ENCODE measurements around the gene WNT5B. TPM values are rescaled to one million over a fixed set of nuclear protein-coding genes. Genes with fewer than 3 reads are reported as not detected.

Gene WNT5B
- total RNA-seq, 3 donors from 2014 or later = 2.7 to 10.8 (median 4.7) TPM

DNA sequence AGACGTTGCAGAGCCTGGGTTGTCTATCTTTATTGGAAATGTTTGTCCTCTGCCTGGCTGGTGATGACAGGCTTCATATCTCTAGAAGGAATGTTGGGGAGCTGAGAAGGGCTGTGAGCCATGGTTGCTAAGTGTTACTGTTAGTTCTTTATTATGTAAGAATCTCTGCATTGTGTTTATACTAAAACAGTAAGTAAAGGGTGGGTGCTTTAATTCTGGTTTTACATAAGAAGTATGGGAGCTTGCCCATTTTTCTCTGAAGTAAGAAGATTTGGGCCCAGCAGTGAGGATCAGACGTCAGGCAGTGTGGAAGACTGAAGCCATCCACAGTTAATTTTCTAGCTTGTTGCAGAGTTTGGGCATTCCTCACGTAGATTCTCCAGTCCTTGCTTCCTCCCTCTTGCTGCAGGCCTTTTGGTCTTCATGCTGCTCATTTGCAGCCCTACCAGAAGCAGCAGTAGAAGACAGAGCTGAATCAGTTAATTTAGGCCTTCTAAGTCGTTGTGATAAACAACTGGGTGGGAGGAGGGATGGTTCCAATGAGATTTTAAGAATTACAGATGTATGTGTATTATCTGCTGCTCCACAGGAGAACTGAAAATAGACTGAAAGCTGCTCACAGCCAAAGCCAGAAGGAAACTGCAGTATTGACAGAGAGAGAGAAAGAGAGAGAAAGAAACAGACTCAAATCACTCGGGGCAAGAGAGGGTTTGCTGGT, 21.4 kb downstream of the WNT5B start:
- Histone ChIP-seq H3K4me3 (no peak overlapping the region), H3K9me3 (no peaks in the 10 kb centered on the region), H3K4me1 (ENCODE audit: low read depth) (no peaks in the 10 kb centered on the region), H3K36me3 (ENCODE audit: low read depth) (no peaks in the 10 kb centered on the region)
- DNase-seq (no peak), ATAC-seq (no peak)
- no peak for TF ChIP-seq CTCF (IDR thresholded peaks at IDR 0.05)
- intact Hi-C loops (cut with DNase I, micrococcal nuclease) = loop anchor here (5.0 to 10.0 kb wide), 2 partner anchors 142 to 284 kb away; no protein-coding TSS in a partner anchor

GRCh38 chr12:1650978-1651361, 21.9 kb downstream of the WNT5B start:
- ATAC-seq = no peak
- Histone ChIP-seq H3K36me3 (ENCODE audit: low read depth) (no peaks in the 10 kb centered on the region), H3K4me3 (no peak overlapping the region), H3K9me3 (no peaks in the 10 kb centered on the region), H3K4me1 (ENCODE audit: low read depth) (no peaks in the 10 kb centered on the region)
- no peak for DNase-seq
- no peak for TF ChIP-seq CTCF (IDR thresholded peaks at IDR 0.05)
- intact Hi-C loops (cut with DNase I, micrococcal nuclease) = loop anchor here (5.0 to 10.0 kb wide), 2 partner anchors 141 to 284 kb away; no protein-coding TSS in a partner anchor

DNA sequence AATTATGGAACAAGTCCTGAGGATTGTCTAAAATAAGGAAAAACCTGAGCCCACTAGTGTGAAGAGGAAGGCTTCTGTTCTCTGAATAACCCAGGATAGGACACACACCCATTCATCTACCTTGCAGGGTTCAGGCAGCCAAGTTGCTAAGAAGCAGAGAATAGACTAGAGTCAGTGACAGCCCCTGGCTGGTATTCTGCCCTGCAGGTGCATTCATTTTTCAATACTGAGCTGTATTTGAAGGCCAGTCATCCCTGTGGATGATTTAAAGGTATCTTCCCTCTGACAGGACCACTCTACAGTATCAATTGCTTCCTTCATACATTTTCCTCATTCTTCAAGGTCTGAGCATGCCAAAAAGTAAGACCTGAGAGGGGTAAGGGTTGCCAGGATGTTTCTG, 22.9 kb downstream of the WNT5B start:
- intact Hi-C loops (cut with DNase I, micrococcal nuclease) = loop anchor here (1.0 to 10.0 kb wide), 3 partner anchors 139 to 283 kb away; no protein-coding TSS in a partner anchor
- Histone ChIP-seq H3K9me3 (no peaks in the 10 kb centered on the region), H3K4me1 (ENCODE audit: low read depth) (no peaks in the 10 kb centered on the region), H3K36me3 (ENCODE audit: low read depth) (no peaks in the 10 kb centered on the region), H3K4me3 (no peak overlapping the region)
- TF ChIP-seq CTCF (IDR thresholded peaks at IDR 0.05) = no peak
- ATAC-seq (no peak), DNase-seq (no peak)

DNA sequence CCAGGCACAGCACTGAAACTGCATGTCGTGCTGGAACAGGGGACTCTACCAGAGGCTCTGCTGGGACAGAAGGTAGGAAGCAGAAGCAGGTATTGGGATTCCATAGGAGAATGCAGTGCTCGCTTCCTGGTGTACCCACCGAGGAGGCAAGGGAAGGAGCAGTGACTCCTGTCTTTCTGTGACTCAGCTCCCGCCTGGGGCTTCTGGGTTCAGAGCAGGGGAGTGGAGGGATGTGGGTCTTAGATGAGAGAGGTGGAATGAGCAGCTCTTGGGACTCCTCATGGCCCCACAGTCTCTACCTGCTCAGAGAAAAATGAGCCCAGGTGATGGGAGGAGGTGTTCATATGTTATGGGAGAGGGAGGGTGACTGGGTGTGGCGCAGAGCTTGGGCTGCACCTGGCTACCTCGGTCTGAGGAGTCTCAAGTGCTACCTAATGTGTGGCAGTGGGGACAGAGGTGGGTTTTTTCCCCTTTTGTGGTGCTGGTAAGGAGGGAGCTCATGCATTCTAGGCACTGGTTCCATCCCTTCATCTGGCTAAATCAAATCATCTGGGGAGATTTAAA, 26.3 kb downstream of the WNT5B start:
- ATAC-seq (peak; percentile 55), DNase-seq (peak in 1 of 3 donors; percentile 55)
- no peaks in the 10 kb centered on the region for H3K36me3 ChIP-seq (ENCODE audit: low read depth)
- H3K9me3 ChIP-seq = no peaks in the 10 kb centered on the region
- intact Hi-C loops (cut with DNase I, micrococcal nuclease) = loop anchor here in 1 of 2 donors (10.0 kb wide), 1 partner anchor 279 kb away; no protein-coding TSS in a partner anchor
- no peak overlapping the region for H3K4me3 ChIP-seq
- no peak for TF ChIP-seq CTCF (IDR thresholded peaks at IDR 0.05)
- H3K4me1 ChIP-seq (ENCODE audit: low read depth) = peaks cover 5% of the 10 kb centered on the region

GRCh38 chr12:1656902-1657301, 27.9 kb downstream of the WNT5B start:
- no peaks in the 10 kb centered on the region for H3K36me3 ChIP-seq (ENCODE audit: low read depth)
- no peak overlapping the region for H3K4me3 ChIP-seq
- DNase-seq = no peak
- H3K4me1 ChIP-seq (ENCODE audit: low read depth) = peaks cover 12% of the 10 kb centered on the region
- ATAC-seq = no peak
- intact Hi-C loops (cut with DNase I, micrococcal nuclease) = loop anchor here in 1 of 2 donors (10.0 kb wide), 1 partner anchor 278 kb away; no protein-coding TSS in a partner anchor
- H3K9me3 ChIP-seq = no peaks in the 10 kb centered on the region
- no peak for TF ChIP-seq CTCF (IDR thresholded peaks at IDR 0.05)
